ENCODE data around the gene IRGQ.
A peak's percentile ranks its signal among the peaks of the same experiment; 100 is the strongest.
"Not testable (repeated sequence)": the region's sequence is repeated elsewhere in the genome, so short reads cannot be mapped to it uniquely, and the experiment has no call there.

The IRGQ gene

GRCh38 chr19:43597876-43598275 is 1.9 kb upstream of the IRGQ start:
- DNase-seq = no peak

GRCh38 chr19:43596842-43597461 is 1.0 kb upstream of the IRGQ start:
- no peak for DNase-seq

GRCh38 chr19:43595605-43595998 is 332 bp downstream of the IRGQ start:
- DNase-seq = no peak

GRCh38 chr19:43594710-43595604 is 977 bp downstream of the IRGQ start:
- DNase-seq = peak; percentile 81

- DNase-seq = no peak
Observed at GRCh38 chr19:43594081-43594697, 1.7 kb downstream of the IRGQ start.

- no peak for DNase-seq
Observed at GRCh38 chr19:43592800-43593350, 3.1 kb downstream of the IRGQ start.

GRCh38 chr19:43591904-43592772 is 3.8 kb downstream of the IRGQ start:
- DNase-seq = no peak

- peak in 1 of 2 donors; percentile 28 for DNase-seq
Observed at GRCh38 chr19:43589678-43590077, 6.3 kb downstream of the IRGQ start.

GRCh38 chr19:43589277-43589676 is 6.7 kb downstream of the IRGQ start:
- no peak for DNase-seq

- not testable (repeated sequence) for DNase-seq
Observed at GRCh38 chr19:43587029-43587428, 8.9 kb downstream of the IRGQ start.

- DNase-seq = no peak
Observed at GRCh38 chr19:43586346-43586745, 9.6 kb downstream of the IRGQ start.

GRCh38 chr19:43584484-43584883 is 11.4 kb downstream of the IRGQ start:
- no peak for DNase-seq

- DNase-seq = no peak
Observed at GRCh38 chr19:43582495-43582894, 13.4 kb downstream of the IRGQ start.

GRCh38 chr19:43581467-43581866 is 14.5 kb downstream of the IRGQ start:
- no peak for DNase-seq

- no peak for DNase-seq
Observed at GRCh38 chr19:43578787-43579186, 17.1 kb downstream of the IRGQ start.

- no peak for DNase-seq
Observed at GRCh38 chr19:43575955-43576878, 19.7 kb downstream of the IRGQ start.

GRCh38 chr19:43575156-43575950 is 20.6 kb downstream of the IRGQ start, which contains the start of the genes PINLYP and XRCC1:
PINLYP (plus strand) TSS chr19:43575801; CDS start chr19:43577192, 1,391 bp downstream.
XRCC1 (minus strand) TSS chr19:43575527; CDS start chr19:43575458, 69 bp downstream.
- peak; percentile 98 to 99 for DNase-seq

- DNase-seq = no peak
Observed at GRCh38 chr19:43574424-43575155, 21.3 kb downstream of the IRGQ start.

GRCh38 chr19:43572171-43572588 is 23.8 kb downstream of the IRGQ start:
- DNase-seq = no peak
